ENCODE measurements around the gene CXorf66.
A peak's percentile ranks its signal among the peaks of the same experiment; 100 is the strongest.
"Not testable (repeated sequence)": the region's sequence is repeated elsewhere in the genome, so short reads cannot be mapped to it uniquely, and the experiment has no call there.

Gene CXorf66, protein sequence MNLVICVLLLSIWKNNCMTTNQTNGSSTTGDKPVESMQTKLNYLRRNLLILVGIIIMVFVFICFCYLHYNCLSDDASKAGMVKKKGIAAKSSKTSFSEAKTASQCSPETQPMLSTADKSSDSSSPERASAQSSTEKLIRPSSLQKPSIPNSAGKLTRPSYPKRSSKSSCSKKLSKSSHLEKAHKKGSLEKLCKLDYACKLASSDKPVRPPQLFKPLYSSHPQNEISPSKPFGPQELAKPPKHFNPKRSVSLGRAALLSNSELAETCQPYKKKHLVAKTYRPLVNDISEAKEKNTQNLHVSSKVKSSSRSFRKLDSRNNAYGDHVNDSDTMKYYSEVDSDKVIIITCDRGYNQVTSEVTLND

DNA sequence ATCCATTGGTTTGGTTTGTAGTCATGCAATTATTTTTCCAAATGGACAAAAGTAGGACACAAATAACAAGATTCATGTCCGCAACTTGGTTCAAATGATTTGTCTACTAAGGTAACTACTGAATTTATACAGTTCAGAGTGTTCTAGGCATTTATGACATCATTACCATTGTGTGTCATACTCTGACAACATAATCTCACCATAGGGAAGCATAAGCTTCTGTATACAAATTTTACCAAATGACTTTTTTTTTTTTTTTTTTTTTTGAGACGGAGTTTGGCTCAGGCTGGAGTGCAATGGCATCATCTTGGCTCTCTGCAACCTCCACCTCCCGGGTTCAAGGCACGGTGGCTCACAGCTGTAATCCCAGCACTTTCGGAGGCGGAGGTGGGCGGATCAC lies at the start of gene CXorf66:
Gene CXorf66, minus strand, starts transcription at position 101 of the 400 bp plus-strand sequence. Its CDS starts 25 bp downstream, at position 76.
- DNase-seq = no peak

DNA sequence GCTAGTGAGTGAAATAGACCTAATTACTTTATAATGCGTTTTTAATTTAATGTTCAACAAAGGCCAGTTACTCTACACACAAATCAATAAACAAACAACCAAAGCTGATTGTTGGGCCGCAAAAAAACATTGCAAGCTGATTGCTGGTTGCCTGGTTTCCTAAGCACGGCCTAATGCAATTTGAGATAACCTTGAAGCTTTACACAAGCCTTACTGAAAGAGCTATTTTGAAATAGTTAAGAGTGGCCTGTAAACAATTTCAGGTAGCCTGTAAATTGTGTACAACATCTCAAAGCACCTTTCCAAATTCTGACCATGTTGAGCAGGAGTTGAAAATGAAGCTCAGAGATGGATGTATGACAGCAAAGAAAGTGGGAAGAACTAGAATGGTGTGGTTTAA lies 17.5 kb upstream of the CXorf66 start:
- DNase-seq = no peak

DNA sequence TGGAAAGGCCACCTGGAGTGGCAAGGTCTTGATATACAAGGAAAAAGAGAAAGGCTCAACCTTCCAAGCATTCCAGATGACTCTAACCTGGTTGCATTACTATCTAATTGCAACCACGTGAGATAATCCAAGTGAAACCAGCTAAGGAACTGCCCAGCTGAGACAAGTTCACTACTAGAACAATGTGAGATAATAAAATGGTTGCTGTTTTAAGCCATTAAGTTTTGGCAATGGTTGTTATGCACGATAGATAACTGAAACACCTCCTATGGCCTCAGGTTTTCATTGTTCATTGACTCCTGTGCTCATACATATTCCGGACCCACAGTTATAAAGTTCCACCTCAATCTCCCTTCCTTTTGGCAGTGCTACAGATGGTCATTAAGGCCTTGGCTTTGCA lies 9.2 kb upstream of the CXorf66 start:
- DNase-seq = no peak

DNA sequence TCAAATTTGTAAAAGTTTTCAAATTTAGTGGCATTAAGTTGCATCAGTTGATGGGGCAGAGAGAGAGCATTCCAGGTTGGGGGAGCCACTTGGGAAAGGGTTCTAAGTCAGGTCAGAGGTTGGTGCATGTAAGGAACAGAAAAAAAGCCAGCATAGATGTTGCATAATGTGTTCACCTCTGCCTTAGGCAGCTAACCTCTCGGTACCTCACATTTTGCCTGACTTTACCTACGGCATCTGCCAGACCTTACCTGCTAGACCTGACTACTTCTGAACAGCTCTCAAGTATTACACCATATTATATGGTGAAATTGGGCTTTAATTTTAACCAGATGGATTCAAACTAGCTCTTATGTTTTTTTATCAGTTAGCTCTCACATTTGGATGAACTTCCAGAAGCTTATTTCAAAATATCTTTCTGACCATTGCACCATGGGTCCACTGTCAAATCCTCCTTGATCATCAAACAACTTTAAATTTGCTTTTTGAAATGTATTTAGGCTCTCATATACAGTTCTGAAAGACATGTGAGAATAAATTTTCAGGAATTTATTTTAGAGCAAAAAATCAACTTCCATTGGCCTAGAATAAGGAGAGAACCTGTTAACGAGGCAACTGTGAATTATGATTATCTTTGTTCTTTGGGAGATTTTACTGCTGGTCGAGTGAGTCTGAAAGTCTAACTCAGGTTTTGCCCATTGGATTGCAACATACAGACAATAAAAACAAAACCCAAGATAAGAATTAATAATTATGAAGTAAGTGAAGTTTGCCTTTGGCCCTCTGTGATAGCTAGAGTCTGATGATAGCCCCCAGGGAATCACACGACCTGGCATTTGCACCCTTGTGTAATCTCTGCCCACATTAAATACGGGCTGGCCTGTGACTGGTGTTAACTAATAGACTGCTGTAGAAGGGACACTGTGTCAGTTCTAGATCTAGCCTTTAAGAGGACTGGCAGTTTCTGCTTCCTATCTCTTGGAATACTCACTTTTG lies 7.6 kb upstream of the CXorf66 start:
- no peak for DNase-seq

DNA sequence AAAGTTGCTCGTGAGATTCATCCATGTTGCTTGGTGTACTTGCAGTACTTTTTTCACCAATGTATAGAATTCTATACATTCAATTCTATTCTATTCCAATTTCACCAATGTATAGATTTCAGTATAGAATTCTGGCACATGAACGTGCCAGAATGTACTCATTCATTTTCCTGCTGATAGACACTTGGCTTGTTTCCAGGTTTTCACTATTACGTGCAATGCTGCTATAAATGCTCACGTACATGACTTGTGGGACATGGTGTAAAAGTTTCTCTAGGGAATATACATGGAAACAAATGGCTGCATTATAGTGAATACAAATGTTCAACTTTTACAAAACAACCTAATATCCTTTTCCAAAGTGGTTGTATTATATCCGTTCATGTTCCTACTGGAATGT lies 6.8 kb upstream of the CXorf66 start:
- DNase-seq = no peak

DNA sequence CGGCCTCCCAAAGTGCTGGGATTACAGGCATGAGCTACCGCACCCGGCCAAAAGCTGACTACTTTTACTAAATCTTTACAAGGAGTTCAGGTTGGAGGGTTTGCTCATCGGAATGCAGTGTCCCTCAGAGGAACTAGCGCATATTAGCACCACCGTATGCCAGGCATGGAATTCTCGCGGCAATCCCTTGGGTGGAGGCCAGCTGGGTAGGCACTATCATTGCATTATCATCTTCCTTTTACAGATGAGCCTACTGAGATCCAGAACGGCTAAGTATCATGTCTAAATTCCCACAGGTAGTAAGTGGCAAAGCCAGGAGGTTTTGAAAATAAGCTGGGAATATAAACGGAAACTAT lies 6.1 kb upstream of the CXorf66 start:
- DNase-seq = no peak

DNA sequence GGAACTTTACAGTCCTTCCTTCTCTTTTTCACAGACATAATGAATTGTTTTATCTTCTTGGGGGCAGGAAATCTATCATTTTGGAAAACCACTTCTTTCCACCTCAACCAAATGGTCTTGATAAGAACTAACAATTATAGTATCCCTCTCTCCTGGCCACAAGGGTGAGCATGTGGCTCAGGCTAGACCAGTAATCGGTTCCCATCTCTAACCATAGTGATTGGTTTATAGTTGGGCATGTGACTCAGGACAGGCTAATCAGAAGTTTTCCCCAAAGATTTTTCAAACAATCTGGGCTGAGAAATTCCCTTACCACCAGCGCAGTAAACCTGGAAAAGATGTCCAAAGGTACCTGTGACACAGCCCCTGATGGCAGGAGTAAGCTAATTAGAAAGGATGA lies 4.0 kb upstream of the CXorf66 start:
- no peak for DNase-seq

DNA sequence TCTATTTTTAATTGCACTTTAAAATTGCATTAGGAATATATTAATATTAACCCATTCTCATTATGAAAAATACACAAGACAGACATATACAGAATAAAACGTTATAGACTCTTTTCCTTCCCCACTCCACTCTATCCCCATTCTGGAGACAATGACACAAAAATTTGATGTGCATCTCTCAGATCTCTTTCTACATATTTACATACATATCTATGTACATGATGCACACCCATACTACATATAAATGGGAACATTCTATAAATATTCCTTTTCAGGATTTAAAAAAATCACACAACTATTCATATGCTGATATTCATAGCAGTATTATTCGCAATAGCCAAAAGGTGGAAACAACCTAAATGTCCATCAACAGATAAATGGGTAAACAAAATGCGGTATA lies 2.4 kb upstream of the CXorf66 start:
- DNase-seq = no peak

DNA sequence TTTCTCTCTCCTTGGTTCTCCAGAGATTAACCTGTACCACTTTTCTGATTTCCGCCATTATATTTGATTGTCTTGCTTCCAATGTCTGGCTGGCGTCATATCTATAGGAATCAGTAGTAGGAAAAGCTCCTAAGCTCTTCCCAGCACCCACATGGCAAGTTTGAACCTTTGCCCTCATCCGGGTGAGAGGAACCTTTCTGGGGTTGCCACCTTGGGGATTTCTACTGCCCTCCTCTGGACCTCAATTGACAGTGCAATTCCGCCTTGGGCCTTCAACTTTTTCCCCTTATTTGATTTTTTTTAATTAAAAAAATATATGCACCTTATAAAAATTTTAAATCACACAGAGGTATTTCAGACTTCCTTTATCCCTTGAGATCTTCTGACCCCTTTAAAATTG lies 2.0 kb upstream of the CXorf66 start:
- DNase-seq = peak; percentile 3

DNA sequence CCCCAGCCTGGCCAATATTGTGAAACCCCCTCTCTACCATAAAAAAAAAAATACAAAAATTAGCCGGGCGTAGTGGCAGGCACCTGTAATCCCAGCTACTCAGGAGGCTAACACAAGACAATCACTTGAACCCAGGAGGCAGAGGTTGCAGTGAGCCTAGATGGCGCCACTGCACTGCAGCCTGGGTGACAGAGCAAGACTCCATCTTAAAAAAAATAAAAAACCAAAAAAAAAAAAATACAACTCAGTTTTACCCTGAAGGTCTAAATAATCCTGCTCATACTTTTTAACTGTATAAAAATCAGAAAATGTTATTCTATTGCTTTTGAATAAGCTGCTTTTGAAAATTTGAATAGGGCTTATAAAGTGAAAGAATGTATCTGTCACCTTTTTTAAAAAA lies 838 bp upstream of the CXorf66 start:
- peak; percentile 9 for DNase-seq

DNA sequence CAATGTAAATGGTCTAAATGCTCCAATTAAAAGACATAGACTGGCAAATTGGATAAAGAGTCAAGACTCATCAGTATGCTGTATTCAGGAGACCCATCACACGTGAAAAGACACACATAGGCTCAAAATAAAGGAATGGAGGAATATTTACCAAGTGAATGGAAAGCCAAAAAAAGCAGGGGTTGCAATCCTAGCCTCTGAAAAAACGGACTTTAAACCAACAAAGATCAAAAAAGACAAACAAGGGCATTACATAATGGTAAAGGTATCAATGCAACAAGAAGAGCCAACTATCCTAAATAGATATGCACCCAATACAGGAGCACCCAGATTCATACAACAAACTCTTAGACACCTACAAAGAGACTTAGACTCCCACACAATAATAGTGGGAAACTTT lies 4.2 kb downstream of the CXorf66 start:
- not testable (repeated sequence) for DNase-seq

DNA sequence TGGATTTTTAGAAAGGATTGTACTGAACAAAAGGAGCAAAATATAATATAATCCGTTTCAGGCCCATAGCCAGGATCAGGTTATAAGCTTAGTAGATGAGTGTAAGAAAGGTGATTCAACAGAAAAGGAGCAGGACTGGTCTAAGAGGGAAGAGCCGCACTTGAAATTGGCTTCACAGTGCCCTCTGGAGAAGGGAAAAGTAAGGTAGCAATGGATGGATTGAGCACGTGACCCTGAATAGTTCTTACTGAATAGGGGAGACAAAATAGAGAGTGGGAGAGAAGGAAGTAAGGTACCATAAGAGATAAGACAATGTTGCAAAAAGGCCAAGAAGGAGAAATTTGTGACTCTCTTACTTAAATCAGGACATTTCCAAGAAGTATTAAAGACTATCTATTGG lies 15.6 kb downstream of the CXorf66 start:
- no peak for DNase-seq

DNA sequence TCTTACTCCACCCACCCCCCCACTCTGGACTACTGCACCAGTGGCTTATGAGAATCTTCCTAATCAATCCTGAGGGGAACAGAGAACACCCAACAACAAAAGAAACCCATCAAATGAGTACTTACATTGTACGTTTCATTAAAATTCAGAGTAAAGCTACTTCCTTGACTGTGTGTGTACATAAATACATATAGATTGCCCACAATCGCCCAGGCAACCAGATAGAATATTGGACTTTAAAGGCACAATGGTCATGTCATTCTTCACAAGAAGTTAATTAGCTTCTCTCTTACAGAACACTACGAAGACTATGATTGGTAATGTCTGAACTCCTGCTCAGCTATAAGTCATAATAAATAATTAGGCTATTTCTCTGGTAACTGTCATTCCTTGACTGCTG lies 20.2 kb downstream of the CXorf66 start:
- no peak for DNase-seq

DNA sequence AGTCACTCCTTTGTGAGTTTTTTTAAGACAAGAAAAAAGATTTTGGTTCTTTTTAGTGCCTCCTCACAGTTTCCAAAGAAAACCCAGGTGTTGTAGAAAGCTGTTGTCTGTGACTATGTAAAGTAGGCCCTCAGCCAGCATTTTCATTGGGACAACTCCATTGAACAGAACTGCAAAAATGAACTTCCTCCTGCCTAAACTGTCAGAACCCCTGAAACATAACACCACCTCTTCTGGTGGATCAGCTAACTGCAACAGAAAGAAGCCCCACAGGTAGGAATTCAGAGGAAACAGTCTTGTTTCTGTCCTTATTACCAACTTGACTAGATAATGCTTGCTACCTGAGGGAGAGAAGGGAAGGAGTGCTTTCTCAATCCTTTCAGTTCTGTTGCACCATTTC lies 29.1 kb downstream of the CXorf66 start:
- no peak for DNase-seq

DNA sequence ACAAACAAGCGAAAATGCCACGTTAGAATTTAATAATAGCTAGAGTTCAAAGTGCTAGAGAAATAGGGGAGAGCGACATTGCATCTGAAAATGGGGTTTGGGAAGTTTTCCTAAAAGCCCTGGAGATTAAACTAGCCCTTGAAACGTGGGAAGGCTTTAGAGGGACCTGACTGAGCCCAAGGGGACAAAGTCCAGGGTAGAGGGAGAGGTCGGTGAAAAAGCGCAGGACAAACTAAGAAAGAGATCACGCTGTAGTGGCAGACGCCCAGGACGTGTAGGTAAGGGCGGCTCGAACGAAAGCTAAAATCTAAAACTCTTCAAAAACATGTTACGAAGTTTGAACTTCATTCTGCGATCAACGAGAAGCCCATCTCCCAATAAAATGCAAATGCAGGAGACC lies 31.4 kb downstream of the CXorf66 start:
- DNase-seq = no peak

DNA sequence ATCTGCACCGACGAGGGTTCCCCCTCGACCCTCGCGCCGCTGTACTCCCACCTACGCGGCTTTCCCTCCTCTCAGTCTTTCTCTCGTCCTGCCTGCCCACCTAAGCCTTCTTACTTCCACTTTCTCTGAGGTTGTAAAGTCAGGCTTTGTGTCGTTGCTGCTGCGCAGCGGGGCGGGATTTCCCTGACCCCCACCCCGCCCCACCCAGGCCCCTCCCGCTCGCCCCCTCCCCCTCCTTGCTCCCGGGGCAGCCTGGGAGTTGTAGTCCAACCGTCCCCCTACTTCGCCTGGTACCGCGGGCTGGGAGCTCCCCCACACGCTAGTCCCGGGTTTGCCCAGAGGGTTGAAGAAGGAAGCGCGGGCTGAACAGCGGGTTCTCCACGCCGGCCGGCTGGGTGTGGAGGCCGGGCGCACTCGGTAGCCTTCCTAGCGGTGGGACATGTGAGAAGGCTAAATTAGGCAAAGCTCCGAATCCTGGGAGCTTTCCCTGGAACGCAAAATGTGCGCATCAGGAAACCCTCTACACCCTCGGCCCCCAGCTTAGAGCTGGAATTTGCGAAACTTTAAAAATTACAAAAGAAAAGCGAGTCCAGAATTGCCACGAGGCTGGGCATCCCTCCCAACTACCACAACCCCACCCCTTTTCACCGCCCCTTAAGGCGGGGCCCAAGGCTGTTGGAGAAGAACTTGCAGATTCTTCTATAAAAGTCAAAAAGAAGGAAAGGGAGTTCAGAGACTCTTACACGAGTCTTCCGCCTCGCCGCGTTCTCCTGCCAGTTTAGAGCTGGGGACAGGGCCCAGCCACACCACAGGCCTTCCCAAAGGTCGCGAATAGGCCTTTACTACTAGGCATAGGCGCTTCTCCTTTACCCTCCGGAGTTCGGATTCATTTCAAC lies 32.2 kb downstream of the CXorf66 start, which contains the start of gene ATP11C:
Gene ATP11C, minus strand, starts transcription at position 153 of the 896 bp plus-strand sequence. CDS start 1,011 bp downstream, outside the sequence.
- DNase-seq = peak; percentile 85

DNA sequence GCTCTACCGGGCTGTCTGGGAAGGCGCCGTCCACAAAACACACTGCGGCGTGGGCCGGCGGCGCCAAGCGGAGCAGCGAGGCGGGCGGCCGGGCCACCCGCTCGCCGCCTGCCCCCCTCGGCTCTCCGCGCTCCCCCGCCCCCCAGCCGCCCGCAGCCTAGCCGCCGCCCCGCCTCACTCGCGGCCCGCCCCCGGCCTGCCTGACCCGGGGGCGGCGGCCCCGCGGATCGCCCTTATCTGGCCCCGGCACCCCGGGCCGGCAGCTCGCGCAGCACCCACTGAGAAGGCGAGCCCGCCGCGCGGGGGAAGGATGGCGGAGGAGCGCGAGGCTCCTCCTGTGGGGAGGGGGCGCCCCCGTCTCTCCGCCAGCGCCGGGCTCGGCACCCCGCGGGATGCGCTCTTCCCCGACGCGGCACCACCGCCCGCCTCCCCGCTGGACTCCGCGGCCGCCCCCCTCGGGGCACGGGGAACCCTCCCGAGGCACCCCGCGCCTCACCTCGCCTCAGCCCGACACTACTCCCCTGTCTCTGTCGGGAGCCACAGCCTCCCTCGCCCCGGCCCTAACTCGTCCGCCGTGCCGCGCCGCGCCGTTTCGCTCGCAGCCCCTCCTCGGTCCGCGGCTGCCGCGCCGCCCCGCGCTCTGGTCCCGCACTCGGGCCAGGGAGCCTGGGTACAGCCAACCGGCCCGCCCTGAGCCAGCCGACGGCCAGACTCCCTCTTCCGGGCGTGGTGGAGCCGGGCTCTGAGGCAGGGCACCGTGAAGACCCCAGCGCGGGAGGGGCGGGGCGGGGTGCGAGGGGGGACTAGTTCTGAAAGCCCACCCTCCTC lies 33.0 kb downstream of the CXorf66 start:
- DNase-seq = peak; percentile 45

DNA sequence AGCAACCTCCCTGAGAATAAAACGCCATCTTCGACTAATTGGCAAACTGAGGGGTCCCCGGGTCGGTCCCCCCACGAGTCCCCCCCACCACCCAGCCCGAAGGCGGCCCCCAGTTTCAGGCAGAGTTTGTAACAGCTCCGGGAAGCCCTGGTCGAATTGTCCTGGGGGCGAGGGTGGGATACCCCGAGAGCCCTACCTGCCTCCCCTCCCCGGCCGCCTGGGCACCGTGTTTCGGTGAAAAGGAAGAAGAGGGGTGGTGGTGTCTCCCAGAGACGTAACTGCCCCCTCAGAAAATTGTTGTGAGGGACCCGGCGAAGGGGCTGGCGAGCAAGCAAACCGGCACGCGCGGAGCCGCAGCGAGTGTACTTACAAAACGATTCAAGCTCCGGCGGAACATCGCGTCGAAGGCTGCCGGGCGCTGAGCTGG lies 33.7 kb downstream of the CXorf66 start:
- no peak for DNase-seq

DNA sequence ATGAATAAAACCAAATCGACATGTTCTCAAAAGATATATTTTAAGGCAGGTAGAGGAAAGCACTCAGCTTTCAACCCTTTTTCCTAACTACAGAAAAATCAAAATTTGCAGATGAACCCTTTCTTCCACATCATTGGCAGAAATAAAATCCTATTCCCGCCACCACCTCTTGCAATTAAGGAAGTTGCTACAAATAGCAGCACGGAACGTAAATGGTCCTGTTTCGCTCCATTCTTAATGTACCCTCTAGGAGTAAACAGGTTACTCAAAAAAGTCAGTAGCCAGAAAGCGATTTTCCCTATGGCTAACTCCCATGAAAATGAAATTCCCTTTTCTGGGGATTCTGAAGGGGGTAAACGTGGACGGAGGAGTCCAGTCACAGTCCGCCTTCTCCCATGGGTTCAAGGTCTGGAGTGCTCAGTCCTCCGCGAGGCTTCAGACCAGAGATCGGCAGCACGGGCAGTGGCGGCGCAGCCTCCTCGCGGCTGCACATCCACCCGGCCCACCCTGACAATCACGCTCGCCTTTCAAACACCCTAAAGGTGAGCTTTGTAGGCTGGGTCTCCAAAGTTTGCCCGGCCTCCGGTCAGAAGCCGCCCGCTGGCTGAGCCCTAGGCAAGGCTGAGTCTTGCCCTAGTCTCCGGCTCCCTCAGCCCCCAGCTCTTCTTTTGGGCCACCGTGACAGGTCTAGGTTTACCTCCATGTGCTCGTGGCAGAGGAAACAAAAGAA lies 34.2 kb downstream of the CXorf66 start:
- peak; percentile 21 for DNase-seq

DNA sequence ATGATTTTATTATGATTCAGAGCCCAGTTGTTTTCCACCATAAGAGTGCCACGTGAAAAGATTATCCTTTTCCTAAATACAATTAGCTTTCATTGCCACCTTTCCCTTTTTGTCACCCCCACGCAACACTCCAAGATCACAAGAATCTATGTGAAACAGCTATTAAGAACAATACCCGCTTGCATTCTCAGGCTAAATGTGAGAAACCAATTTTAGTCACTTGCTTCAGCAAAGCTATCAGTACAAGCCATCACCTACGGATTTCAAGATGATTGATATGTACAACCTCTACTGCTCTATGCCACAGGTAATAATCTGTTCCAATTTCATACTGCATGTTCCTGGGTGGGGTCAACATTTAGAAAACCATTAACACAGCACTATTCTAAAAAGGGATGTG lies 34.9 kb downstream of the CXorf66 start:
- no peak for DNase-seq

DNA sequence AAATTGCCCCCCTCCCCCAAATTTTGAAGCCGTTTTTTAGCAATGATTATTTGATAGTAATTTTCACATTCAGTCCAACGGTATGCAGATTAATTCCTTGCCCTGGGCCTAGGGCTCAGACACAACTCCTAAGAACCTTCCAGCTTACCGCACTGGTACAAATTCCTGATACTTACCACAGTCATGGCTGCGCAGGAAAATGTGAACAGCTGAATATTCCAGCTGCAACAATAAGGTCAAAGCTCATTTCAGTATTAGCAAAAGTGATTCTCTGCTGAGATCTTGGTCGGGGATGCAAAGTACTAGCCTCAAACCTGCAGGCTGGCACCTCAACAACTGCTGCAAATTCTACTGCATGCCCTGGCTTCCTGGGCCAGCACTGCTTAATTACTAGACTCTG lies 35.4 kb downstream of the CXorf66 start:
- DNase-seq = no peak
